GM18517 (cell line): ENCODE measurements around the gene ZDHHC11B.
"Not testable (repeated sequence)": the region's sequence is repeated elsewhere in the genome, so short reads cannot be mapped to it uniquely, and the experiment has no call there.

Experiments used
- ATAC-seq: cut with Tn5 transposase; IDR thresholded peaks from one replicate; pipeline ENCODE4 v1.9.1; 2021; ENCODE audit warnings: mild to moderate bottlenecking, moderate library complexity; ENCODE audit not compliant: unreplicated experiment

ZDHHC11B gene

GRCh38 chr5:727087-727486 is 57.4 kb downstream of the ZDHHC11B start:
- ATAC-seq: not testable (repeated sequence)

DNA sequence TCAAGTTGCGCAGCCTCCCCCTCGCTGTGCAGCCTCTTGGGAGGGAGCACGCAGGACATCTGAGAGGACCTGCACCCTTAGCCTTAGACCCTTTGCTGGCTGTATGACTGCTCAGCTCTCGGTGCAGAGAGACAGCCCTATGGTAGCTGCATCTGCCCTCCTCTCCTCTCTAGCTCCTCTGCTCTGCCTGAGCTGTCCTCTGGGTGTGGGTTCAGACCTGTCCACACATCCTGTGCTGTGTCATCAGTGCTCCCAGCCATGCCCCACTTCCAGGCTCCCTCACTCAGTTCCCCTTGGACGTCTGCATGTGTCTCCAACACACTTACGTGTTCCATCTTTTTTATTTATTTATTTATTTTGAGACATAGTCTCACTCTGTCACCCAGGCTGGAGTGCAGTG is 60.7 kb downstream of the ZDHHC11B start:
- ATAC-seq: not testable (repeated sequence)

GRCh38 chr5:723309-723708 is 61.2 kb downstream of the ZDHHC11B start:
- ATAC-seq: not testable (repeated sequence)

GRCh38 chr5:719379-719778 is 65.2 kb downstream of the ZDHHC11B start:
- ATAC-seq: not testable (repeated sequence)

DNA sequence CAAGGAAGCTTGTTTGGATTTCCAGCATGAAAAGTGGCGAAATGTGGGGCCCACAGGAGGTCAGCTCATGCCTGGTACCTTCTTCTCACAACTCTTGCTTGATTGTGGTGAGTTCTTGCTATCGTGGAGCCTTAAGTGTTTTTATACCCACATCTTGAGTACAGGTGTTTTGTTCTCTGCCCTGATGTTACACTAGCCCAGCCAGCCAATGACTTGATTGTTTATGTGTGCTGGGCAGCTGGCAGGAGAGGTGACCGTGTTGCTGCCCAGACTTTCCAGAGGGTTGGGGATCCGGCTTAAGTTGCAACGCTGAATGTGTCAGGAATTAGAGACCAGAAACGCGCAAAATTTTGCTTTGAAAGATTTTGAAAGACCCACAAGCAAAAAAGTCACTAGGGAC is 67.4 kb downstream of the ZDHHC11B start:
- no peak for ATAC-seq

DNA sequence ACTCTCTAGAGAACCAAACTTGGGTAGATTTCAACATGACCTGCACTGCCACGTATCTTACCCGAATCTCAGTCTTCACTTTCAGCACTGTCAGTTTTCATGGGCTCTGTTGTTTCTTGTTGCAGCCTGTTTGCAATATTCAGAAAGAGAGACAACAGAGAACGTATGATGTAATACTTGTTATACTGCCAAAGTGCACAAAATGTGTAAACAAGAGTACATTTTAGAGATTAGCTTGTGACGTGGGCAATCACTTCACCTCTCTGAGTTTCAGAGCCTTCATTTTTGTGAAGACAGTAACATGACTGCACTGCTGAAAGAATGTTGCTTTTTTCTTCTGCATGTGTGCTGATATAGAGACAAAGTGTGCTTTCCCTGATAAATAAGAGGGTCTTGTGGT is 67.8 kb downstream of the ZDHHC11B start:
- not testable (repeated sequence) for ATAC-seq

DNA sequence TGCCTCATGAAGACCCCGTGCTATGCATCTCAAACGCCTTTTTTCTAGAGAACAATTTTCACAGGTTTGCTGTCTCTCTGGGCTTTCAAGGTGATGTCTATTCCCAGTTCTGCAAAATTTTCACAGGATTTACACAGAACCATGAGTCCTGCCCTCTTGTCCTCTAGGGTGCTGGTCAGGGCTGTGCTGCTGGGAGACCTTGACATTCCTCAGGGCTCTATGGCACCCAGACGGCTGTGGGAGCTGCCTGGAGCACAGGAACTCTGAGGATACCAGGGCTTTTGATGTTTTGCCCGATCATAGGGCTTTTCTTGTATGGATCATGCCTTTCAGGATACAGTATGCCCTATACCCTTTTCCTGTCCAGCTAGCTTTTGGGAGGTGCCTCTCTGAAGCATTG is 68.9 kb downstream of the ZDHHC11B start:
- not testable (repeated sequence) for ATAC-seq

GRCh38 chr5:714215-715118 is 70.1 kb downstream of the ZDHHC11B start:
- ATAC-seq: not testable (repeated sequence)

DNA sequence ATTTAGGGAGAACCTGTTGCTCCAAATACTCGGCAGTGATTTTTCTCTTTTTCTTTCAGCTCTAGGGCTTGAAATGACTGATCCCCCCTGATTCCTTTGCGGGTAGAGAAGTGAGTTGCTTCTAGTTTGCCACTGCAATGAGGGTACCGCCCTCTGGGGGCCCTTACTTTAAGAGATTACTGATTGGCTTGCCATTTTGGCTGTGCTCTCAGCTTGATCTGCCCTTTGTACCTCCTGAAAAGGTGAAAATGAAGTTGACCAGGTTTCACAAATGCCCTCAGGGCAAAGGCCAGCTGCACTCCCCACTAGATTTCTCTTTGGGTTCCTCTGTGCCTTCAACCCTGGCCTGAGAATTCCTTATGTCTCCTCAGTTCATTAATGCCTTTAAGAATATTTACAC is 70.8 kb downstream of the ZDHHC11B start:
- not testable (repeated sequence) for ATAC-seq

DNA sequence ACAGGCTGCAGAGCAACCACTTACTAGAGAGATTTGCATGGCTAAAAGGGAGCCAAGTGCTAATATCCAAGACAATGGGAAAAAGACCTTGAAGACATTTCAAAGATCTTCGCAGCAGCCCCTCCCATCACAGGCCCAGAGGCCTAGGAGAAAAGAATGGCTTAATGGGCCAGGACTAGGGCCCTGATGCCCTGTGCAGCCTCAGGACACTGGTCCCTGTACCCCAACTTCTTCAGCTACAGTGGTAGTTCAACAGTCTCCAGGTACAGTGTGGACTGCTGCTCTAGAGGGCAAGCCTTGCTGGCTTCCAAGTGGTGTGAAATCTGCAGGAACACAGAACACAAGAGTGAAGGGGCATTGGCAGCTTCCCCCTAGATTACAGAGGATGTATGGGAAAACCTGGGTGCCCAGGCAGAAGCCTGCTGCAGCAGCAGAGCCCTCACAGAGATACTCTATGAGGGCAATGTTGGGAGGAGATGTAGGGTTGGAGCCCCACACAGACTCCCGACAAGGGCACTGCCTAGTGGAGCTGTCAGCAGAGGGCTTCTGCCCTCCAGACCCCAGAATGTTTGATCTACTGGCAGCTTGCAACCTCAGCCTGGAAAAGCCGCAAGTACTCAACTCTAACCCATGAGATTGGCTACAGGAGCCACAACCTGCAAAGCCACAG is 75.5 kb downstream of the ZDHHC11B start:
- not testable (repeated sequence) for ATAC-seq

DNA sequence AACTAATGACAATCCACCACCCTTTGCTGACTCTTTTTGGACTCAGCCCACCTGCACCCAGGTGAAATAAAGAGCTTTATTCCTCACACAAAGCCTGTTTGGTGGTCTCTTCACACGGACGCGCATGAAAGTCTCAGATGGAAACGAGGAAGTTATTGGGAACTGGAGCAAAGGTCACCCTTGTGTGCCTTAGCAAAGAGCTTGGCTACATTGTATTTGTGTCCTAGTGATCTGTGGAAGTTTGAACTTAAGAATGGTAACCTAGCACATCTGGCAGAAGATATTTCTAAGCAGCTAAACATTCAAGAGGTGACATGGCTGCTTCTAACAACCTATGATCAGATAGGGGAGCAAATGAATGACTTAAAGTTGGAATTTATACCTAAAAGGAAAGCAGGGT is 76.2 kb downstream of the ZDHHC11B start:
- ATAC-seq: not testable (repeated sequence)

GRCh38 chr5:706127-706526 is 78.4 kb downstream of the ZDHHC11B start:
- not testable (repeated sequence) for ATAC-seq

GRCh38 chr5:696753-697702 is 87.5 kb downstream of the ZDHHC11B start:
- ATAC-seq: not testable (repeated sequence)

DNA sequence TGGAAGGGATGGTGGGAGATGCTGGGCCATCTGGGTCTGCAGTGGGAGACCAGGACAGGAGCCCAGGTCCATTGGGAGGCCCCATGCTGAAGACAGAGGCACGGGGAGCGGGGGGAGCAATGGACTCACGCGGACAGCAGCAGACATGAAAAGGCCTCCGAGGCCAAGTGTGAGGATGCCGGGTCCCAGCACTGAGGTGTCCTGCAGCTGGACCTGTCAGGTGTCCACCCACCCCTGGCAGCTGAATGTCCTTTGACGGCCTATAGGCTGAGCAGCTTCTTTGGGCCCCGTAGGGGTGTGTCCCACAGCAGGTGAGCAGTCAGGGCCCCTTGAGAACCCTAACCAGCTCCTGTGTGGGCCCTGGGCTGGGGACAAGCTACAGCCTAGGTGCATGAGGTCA is 88.3 kb downstream of the ZDHHC11B start:
- ATAC-seq: not testable (repeated sequence)

- not testable (repeated sequence) for ATAC-seq
Measured at GRCh38 chr5:695475-695874, 89.1 kb downstream of the ZDHHC11B start.

GRCh38 chr5:694042-694431 is 90.5 kb downstream of the ZDHHC11B start:
- ATAC-seq: not testable (repeated sequence)

- ATAC-seq: peak; percentile 67
Measured at GRCh38 chr5:693271-694041, 91.1 kb downstream of the ZDHHC11B start, which contains the start of gene TPPP. Gene TPPP (minus strand): TSS chr5:693352. CDS start chr5:678060, 15,292 bp downstream.

DNA sequence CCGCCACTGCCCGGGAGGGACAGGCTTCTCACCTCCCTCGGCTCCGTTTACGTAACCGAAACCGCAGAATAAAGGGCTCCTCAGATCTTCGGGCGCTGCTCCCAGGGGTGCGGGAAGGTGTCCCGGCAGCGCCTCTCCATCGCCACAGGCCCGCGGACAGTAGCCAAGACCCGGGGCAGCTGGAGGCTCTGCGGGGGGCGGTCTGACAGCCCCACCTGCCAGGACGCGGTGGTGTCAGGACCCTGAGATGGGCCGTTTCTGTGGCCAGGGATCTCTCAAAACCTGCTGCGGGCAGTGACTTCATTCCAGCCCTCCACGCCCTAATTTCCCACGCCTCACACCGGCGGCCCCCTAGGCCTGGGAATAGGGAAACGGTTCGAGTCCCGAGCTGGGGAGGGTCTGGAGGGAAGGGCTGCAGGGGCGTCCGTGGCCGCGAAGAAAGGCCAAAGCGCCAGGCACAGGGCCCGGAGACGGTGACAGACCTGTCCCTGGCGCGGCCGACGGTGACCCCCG is 91.9 kb downstream of the ZDHHC11B start:
- ATAC-seq: peak; percentile 7

GRCh38 chr5:691817-692528 is 92.6 kb downstream of the ZDHHC11B start:
- no peak for ATAC-seq
